HL-60 (cell line): Measurements from ENCODE around the gene ASCC1.

Experiments
- DNase-seq, 2 experiments: peaks; one replicate each; pipeline ENCODE4 v3.0.0-alpha.2; 2010 to 2020; ENCODE audit warnings: low read depth in 1 of 2, low spot score in 1 of 2
- H3K27ac ChIP-seq: fragments of 250-450 bp; sonication (Bioruptor Pico); replicated peaks from 2 replicates; pipeline ENCODE4 v1.5.1; 2020; ENCODE audit warnings: mild to moderate bottlenecking, moderate library complexity
- H3K27me3 ChIP-seq: fragments of 250-450 bp; sonication (Bioruptor Pico); 2 replicates; pipeline ENCODE4 v1.5.1; 2021; ENCODE audit warnings: mild to moderate bottlenecking, moderate library complexity; ENCODE audit not compliant: insufficient read depth, poor library complexity, severe bottlenecking
- H3K4me3 ChIP-seq: replicated peaks from 2 replicates; pipeline ENCODE4 v1.5.1; 2011; ENCODE audit warnings: mild to moderate bottlenecking, control low read depth, low read length; ENCODE audit not compliant: insufficient read depth
- GABPA ChIP-seq: IDR thresholded peaks from 2 replicates; pipeline ENCODE4 v1.6.1; 2012; ENCODE audit warnings: low read depth
- POLR2AphosphoS5 ChIP-seq: IDR thresholded peaks from 2 replicates; pipeline ENCODE4 v1.6.1; 2012; ENCODE audit warnings: low read depth
- SPI1 ChIP-seq: IDR thresholded peaks from 2 replicates; pipeline ENCODE4 v1.6.1; 2012; ENCODE audit warnings: low read depth, mild to moderate bottlenecking, borderline replicate concordance
- TF ChIP-seq, protein P1 (sequence below): IDR thresholded peaks from 2 replicates; pipeline ENCODE4 v1.6.1; 2012; ENCODE audit warnings: low read depth; ENCODE audit not compliant: insufficient replicate concordance
- TF ChIP-seq, protein P2 (sequence below): IDR thresholded peaks from one replicate; pipeline ENCODE4 v1.5.1; 2011; ENCODE audit warnings: low read length, control low read depth, inconsistent platforms; ENCODE audit not compliant: insufficient read depth

The ASCC1 gene

DNA sequence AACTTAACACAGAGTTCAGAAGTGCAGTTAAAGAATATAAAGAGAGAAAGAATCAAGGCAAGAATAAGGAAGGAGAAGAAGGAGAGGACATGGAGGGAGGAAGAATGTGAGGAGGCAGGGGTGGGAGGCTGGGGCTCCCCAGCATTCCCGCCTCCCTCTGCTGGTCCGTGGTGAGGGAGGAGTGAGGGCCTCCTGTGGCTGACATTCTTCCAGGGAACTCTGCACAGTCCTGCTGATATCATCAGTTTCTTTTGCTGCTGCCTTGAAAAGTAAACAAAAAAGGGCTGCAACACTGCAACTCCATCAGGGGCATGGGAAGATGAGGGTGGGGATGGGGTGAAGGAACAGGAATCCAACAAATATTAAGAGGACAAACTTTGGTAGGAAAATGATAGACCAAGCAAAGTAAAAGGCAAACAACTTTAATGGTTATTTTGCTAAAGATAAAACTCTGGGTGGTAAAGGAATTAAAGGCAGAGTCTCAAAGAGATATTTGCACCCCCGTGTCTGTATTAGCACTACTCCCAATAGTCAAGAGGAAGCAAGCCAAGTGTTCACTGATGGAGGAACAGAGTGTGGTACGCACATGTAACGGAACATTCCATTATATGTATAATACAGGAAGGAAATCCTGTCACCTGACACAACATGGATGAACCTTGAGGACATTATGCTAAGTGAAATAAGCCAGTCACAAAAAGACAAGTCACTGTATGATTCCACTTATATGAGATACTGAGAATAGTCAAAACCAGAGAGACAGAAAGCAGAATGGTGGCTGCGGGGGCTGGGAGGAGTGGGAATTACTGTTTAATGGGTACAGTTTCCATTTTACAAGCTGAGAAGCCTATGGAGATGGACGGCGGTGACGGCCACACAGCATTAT lies 119.7 kb downstream of the ASCC1 start:
- no peak for TF ChIP-seq POLR2AphosphoS5
- TF ChIP-seq GABPA: no peak
- TF ChIP-seq SPI1: no peak
- H3K27ac ChIP-seq: no peak overlapping the region
- no peaks in the 10 kb centered on the region for H3K27me3 ChIP-seq
- H3K4me3 ChIP-seq: no peak overlapping the region
- DNase-seq: no peak

DNA sequence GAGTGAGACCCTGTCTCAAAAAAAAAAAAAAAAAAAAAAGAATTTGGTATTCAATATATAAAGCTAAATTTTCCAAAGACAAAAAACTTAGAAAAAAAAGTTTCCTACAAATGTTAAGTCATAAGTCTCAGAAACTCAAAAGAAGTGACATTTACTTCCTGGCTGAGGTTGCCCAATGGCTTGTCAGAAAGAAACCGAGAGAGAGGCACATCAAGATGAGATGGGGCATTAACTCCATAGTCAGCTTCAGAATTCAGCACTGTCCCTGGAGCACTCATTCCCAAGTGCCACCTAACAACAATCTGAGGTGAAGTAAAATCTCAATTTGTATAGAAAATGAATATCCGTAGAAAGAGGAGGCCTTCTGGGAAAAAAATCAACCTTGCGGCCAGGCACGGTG lies 120.9 kb downstream of the ASCC1 start:
- TF ChIP-seq POLR2AphosphoS5: no peak
- TF ChIP-seq, protein P1, sequence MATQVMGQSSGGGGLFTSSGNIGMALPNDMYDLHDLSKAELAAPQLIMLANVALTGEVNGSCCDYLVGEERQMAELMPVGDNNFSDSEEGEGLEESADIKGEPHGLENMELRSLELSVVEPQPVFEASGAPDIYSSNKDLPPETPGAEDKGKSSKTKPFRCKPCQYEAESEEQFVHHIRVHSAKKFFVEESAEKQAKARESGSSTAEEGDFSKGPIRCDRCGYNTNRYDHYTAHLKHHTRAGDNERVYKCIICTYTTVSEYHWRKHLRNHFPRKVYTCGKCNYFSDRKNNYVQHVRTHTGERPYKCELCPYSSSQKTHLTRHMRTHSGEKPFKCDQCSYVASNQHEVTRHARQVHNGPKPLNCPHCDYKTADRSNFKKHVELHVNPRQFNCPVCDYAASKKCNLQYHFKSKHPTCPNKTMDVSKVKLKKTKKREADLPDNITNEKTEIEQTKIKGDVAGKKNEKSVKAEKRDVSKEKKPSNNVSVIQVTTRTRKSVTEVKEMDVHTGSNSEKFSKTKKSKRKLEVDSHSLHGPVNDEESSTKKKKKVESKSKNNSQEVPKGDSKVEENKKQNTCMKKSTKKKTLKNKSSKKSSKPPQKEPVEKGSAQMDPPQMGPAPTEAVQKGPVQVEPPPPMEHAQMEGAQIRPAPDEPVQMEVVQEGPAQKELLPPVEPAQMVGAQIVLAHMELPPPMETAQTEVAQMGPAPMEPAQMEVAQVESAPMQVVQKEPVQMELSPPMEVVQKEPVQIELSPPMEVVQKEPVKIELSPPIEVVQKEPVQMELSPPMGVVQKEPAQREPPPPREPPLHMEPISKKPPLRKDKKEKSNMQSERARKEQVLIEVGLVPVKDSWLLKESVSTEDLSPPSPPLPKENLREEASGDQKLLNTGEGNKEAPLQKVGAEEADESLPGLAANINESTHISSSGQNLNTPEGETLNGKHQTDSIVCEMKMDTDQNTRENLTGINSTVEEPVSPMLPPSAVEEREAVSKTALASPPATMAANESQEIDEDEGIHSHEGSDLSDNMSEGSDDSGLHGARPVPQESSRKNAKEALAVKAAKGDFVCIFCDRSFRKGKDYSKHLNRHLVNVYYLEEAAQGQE: no peak
- no peak for TF ChIP-seq SPI1
- TF ChIP-seq, protein P2, sequence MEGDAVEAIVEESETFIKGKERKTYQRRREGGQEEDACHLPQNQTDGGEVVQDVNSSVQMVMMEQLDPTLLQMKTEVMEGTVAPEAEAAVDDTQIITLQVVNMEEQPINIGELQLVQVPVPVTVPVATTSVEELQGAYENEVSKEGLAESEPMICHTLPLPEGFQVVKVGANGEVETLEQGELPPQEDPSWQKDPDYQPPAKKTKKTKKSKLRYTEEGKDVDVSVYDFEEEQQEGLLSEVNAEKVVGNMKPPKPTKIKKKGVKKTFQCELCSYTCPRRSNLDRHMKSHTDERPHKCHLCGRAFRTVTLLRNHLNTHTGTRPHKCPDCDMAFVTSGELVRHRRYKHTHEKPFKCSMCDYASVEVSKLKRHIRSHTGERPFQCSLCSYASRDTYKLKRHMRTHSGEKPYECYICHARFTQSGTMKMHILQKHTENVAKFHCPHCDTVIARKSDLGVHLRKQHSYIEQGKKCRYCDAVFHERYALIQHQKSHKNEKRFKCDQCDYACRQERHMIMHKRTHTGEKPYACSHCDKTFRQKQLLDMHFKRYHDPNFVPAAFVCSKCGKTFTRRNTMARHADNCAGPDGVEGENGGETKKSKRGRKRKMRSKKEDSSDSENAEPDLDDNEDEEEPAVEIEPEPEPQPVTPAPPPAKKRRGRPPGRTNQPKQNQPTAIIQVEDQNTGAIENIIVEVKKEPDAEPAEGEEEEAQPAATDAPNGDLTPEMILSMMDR: no peak
- TF ChIP-seq GABPA: no peak
- Histone ChIP-seq H3K27ac (no peak overlapping the region), H3K27me3 (no peaks in the 10 kb centered on the region), H3K4me3 (no peak overlapping the region)
- DNase-seq: no peak

DNA sequence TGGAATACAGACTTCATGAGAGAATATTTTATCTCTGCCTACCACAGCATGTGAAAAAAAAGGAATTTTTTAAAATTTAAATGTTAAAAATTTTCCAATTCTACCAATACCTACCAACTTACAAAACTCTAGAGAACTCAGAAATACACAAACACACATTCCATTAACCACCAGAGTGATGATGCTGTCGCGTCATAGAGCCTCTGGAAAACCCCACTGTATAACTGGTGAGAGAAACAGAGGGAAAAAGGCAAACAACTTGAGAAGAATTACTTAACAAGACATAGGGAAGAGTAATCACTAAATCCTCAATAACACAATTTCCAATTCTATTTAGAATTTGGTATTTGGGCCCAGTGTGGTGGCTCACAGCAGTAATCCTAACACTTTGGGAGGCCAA lies 121.5 kb downstream of the ASCC1 start:
- no peak for DNase-seq
- Histone ChIP-seq H3K27me3 (no peaks in the 10 kb centered on the region), H3K4me3 (no peak overlapping the region), H3K27ac (no peak overlapping the region)
- no peak for TF ChIP-seq GABPA
- TF ChIP-seq, protein P2: no peak
- TF ChIP-seq, protein P1: no peak
- no peak for TF ChIP-seq POLR2AphosphoS5
- TF ChIP-seq SPI1: no peak

DNA sequence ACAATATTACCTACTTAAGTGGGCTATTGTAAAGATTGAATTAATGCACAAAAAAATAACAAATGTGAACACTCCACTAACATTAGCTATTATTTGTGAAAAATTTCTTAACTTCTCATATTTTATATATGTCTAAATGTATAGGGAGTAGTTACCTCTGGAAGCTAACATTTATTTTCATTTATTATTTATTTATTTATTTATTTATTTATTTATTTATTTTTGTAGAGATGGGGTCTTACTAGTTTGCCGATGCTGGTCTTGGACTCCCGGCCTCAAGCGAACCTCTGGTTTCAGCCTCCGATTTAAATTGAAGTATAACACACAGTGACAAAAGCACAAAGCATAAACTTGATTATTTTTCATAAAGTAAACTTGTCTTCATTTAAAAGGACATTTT lies 122.6 kb downstream of the ASCC1 start:
- H3K27ac ChIP-seq: no peak overlapping the region
- no peak for TF ChIP-seq GABPA
- no peak for TF ChIP-seq POLR2AphosphoS5
- TF ChIP-seq SPI1: no peak
- no peak for DNase-seq

More for the DNA sequence above, 122.6 kb downstream of the ASCC1 start:
- H3K27me3 ChIP-seq: peaks cover 2% of the 10 kb centered on the region
- H3K4me3 ChIP-seq: no peak overlapping the region
